SK-N-SH (cell line): ENCODE measurements around the gene XCR1. TPM values are rescaled to one million over a fixed set of nuclear protein-coding genes. Genes with fewer than 3 reads are reported as not detected.

Source experiments
- CTCF ChIA-PET: fragments of 300-600, 350-600 bp; formaldehyde crosslinking; extraction: SDS; loops from one replicate; lab custom pipeline; 2021; lab: Yijun Ruan, JAX
- POLR2A ChIA-PET: fragments of 350-600 bp; sonication (Branson Sonifier 250); formaldehyde crosslinking; extraction: SDS; loops from one replicate; lab custom pipeline; 2020; ENCODE audit warnings: antibody characterized with exemption, inconsistent platforms; lab: Yijun Ruan, JAX
- DNase-seq: peaks from one replicate; pipeline ENCODE4 v3.0.0; 2012
- H2AFZ ChIP-seq: fragments of 200-600 bp; sonication (generic); 2 replicates; pipeline ENCODE4 v1.8.1; 2016; ENCODE audit warnings: antibody characterized with exemption, mild to moderate bottlenecking, low read depth
- H3F3A ChIP-seq: fragments of 200-600 bp; sonication (generic); replicated peaks from 2 replicates; pipeline ENCODE3; 2016; ENCODE audit warnings: antibody characterized with exemption, mild to moderate bottlenecking; ENCODE audit not compliant: insufficient read depth
- H3K27ac ChIP-seq, 2 experiments: fragments of 200-500 bp in 1 of 2; fragments of 200-600 bp in 1 of 2; sonication (Bioruptor generic) in 1 of 2; sonication (generic), shearing (Covaris generic) in 1 of 2; 2 replicates each; pipeline versions ENCODE4 v1.5.1 to v1.6.1; 2014 to 2016; ENCODE audit warnings: low read depth in 2 of 2, inconsistent platforms in 1 of 2, low read length in 1 of 2, mild to moderate bottlenecking in 1 of 2, mixed read lengths in 1 of 2
- H3K27me3 ChIP-seq: fragments of 200-600 bp; sonication (generic), shearing (Covaris generic); 2 replicates; pipeline ENCODE4 v1.6.1; 2016; ENCODE audit warnings: mixed run types; ENCODE audit not compliant: insufficient read depth
- H3K36me3 ChIP-seq, 2 experiments: fragments of 200-500 bp in 1 of 2; fragments of 200-600 bp in 1 of 2; sonication (Bioruptor generic) in 1 of 2; sonication (generic) in 1 of 2; replicated peaks in 1 of 2; 2 replicates each; pipeline versions ENCODE3 to v1.5.1; 2014 to 2016; ENCODE audit warnings: low read length in 1 of 2, mild to moderate bottlenecking in 1 of 2; ENCODE audit not compliant: insufficient read depth in 2 of 2, control insufficient read depth in 1 of 2
- H3K4me1 ChIP-seq, 2 experiments: fragments of 200-500 bp in 1 of 2; fragments of 200-600 bp in 1 of 2; sonication (Bioruptor generic) in 1 of 2; sonication (generic), shearing (Covaris generic) in 1 of 2; 2 replicates each; pipeline versions ENCODE4 v1.5.1 to v1.6.1; 2014 to 2016; ENCODE audit warnings: low read depth in 1 of 2, low read length in 1 of 2, mixed run types in 1 of 2; ENCODE audit not compliant: insufficient read depth in 2 of 2, control insufficient read depth in 1 of 2
- H3K4me2 ChIP-seq: fragments of 200-600 bp; sonication (generic), shearing (Covaris generic); 2 replicates; pipeline ENCODE4 v1.6.1; 2017; ENCODE audit warnings: mixed run types
- H3K4me3 ChIP-seq, 2 experiments: fragments of 200-500 bp in 1 of 2; fragments of 200-600 bp in 1 of 2; sonication (Bioruptor generic) in 1 of 2; sonication (generic), shearing (Covaris generic) in 1 of 2; 2 replicates each; pipeline versions ENCODE4 v1.5.1 to v1.8.1; 2014 to 2016; ENCODE audit warnings: low read depth in 2 of 2, inconsistent platforms in 1 of 2, low read length in 1 of 2, mild to moderate bottlenecking in 1 of 2, mixed read lengths in 1 of 2, moderate library complexity in 1 of 2
- H3K79me2 ChIP-seq: fragments of 200-600 bp; sonication (generic); 2 replicates; pipeline ENCODE4 v1.8.1; 2017; ENCODE audit warnings: mild to moderate bottlenecking; ENCODE audit not compliant: insufficient read depth
- H3K9ac ChIP-seq: fragments of 200-600 bp; sonication (generic); 2 replicates; pipeline ENCODE4 v1.6.1; 2017; ENCODE audit warnings: mixed run types
- H3K9me2 ChIP-seq: fragments of 200-600 bp; sonication (generic); 2 replicates; pipeline ENCODE4 v1.6.1; 2017; ENCODE audit warnings: mixed run types
- H3K9me3 ChIP-seq: fragments of 200-600 bp; sonication (generic); 2 replicates; pipeline ENCODE4 v1.6.1; 2017; ENCODE audit warnings: mixed run types, mild to moderate bottlenecking, moderate library complexity
- H4K20me1 ChIP-seq: fragments of 200-600 bp; sonication (generic); 2 replicates; pipeline ENCODE4 v1.6.1; 2017; ENCODE audit warnings: mild to moderate bottlenecking, mixed run types; ENCODE audit not compliant: insufficient read depth
- EZH2phosphoT487 ChIP-seq: fragments of 200-600 bp; sonication (generic); IDR thresholded peaks from 2 replicates; pipeline ENCODE4 v1.6.1; 2017; ENCODE audit warnings: low read depth, mixed run types, mild to moderate bottlenecking, antibody characterized with exemption, moderate library complexity, borderline replicate concordance
- FOSL2 ChIP-seq: IDR thresholded peaks from 2 replicates; pipeline ENCODE4 v1.4.0; 2012; ENCODE audit warnings: low read depth, mild to moderate bottlenecking, moderate library complexity, borderline replicate concordance
- FOXM1 ChIP-seq: IDR thresholded peaks from 2 replicates; pipeline ENCODE4 v1.4.0; 2012; ENCODE audit warnings: low read depth, mild to moderate bottlenecking
- GABPA ChIP-seq: IDR thresholded peaks from 2 replicates; pipeline ENCODE4 v1.4.0; 2012; ENCODE audit warnings: low read depth, mild to moderate bottlenecking
- JUND ChIP-seq: IDR thresholded peaks from 2 replicates; pipeline ENCODE4 v1.4.0; 2012
- MEF2A ChIP-seq: IDR thresholded peaks from 2 replicates; pipeline ENCODE4 v1.4.0; 2012; ENCODE audit warnings: low read depth, borderline replicate concordance
- MXI1 ChIP-seq: IDR thresholded peaks from 2 replicates; pipeline ENCODE4 v1.6.1; 2012; ENCODE audit warnings: mild to moderate bottlenecking, low read depth, low read length, improper control_type of control experiment
- NFIC ChIP-seq: IDR thresholded peaks from 2 replicates; pipeline ENCODE4 v1.4.0; 2012; ENCODE audit warnings: borderline replicate concordance
- NRF1 ChIP-seq: IDR thresholded peaks from 2 replicates; pipeline ENCODE4 v1.6.1; 2012; ENCODE audit warnings: low read depth, mild to moderate bottlenecking, low read length
- RCOR1 ChIP-seq: fragments of 150-350 bp; IDR thresholded peaks from 2 replicates; pipeline ENCODE4 v1.6.1; 2017; ENCODE audit warnings: antibody characterized with exemption, low read length
- SIN3A ChIP-seq: IDR thresholded peaks from 2 replicates; pipeline ENCODE4 v1.6.1; 2012; ENCODE audit warnings: low read depth, mild to moderate bottlenecking, low read length, moderate library complexity, borderline replicate concordance
- SMC3 ChIP-seq: IDR thresholded peaks from 2 replicates; pipeline ENCODE4 v1.6.1; 2012; ENCODE audit warnings: low read depth, low read length, improper control_type of control experiment
- YY1 ChIP-seq: IDR thresholded peaks from 2 replicates; pipeline ENCODE4 v1.4.0; 2012; ENCODE audit warnings: low read depth, mild to moderate bottlenecking
- WGBS: methylation state at CpG from one replicate; pipeline ENCODE4 v1.1.6; 2017; ENCODE audit warnings: low lambda C conversion rate; 5-methylcytosine and 5-hydroxymethylcytosine counted together
- polyA plus RNA-seq, 3 experiments: library from polyadenylated mRNA; depleted of rRNA; stranded (reverse); fragments of >200 nt; gene quantifications; 2 replicates each; pipeline ENCODE4 v1.2.3, GENCODE V29; 2012
- TF ChIP-seq, protein P1 (sequence below): IDR thresholded peaks from 2 replicates; pipeline ENCODE4 v1.4.0; 2012; ENCODE audit warnings: low read depth
- TF ChIP-seq, protein P2 (sequence below): IDR thresholded peaks from 2 replicates; pipeline ENCODE4 v1.4.0; 2012; ENCODE audit warnings: low read depth, borderline replicate concordance
- TF ChIP-seq, protein P3 (sequence below): IDR thresholded peaks from 2 replicates; pipeline ENCODE4; 2012
- TF ChIP-seq, protein P4 (sequence below): IDR thresholded peaks from 2 replicates; pipeline ENCODE4 v1.6.1; 2012; ENCODE audit warnings: mild to moderate bottlenecking, low read depth, low read length, moderate library complexity

The XCR1 gene
- polyA plus RNA-seq, 1 of the 3 experiments (the other 2 are of a cell fraction): not detected

DNA sequence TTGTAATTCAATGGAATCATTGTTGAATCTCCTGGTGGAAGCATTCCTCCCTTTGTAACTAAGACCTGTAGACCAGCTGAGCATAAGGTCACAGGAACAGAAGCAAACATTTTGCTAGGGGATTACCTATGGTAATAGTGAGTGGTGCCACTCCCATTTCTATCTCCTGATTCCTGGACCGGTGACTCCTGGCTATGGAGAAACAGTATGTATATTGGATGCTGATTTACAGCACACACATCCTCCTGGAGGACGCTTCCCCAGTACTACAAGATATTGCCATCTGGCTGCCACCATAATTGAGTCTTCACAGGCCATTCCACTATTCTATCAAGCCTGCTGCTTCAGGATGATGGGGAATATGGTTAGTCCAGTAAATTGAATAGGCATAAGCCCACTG, 33.3 kb upstream of the XCR1 start:
- H3K27ac ChIP-seq: no peak overlapping the region

DNA sequence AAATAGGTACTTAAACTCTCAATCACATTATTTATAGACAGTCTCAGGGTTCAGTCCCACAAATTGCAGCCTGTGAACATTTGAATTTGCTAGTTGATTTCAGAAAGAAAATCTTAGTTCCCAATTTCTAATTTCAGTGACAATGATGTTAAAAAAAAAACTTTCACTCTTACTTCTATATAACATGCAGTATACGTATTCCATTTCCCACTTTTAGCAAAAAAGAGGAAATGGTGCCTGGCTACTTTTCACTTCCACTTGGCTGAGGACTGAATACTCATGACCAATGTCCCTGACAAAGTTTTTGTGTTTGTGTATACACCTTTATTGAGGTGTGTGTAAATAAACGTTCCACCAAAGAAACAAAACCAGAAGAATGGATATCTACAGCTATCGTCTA, 32.1 kb upstream of the XCR1 start:
- 36% methylated on average over 3 of the region's 3 CpGs for WGBS
- no peak for TF ChIP-seq GABPA
- Histone ChIP-seq H3K27ac (no peak overlapping the region), H3K9me2 (no peaks in the 10 kb centered on the region), H3K4me1 (no peaks in the 10 kb centered on the region), H3K79me2 (no peaks in the 10 kb centered on the region), H3K27me3 (peaks cover 33% of the 10 kb centered on the region; the same call in 1 of the 2 replicates), H3K4me2 (no peak overlapping the region), H3K9me3 (no peaks in the 10 kb centered on the region), H3K9ac (no peak overlapping the region), H3F3A (no peaks in the 10 kb centered on the region), H3K36me3 (no peaks in the 10 kb centered on the region), H4K20me1 (no peaks in the 10 kb centered on the region), H3K4me3 (no peak overlapping the region), H2AFZ (no peak overlapping the region)
- CTCF ChIA-PET: interaction anchor here (0.9 to 3.0 kb wide), 2 partner anchors 19 to 121 kb away, joined by 3 to 21 read pairs; no protein-coding TSS in a partner anchor
- POLR2A ChIA-PET: no interaction called here
- no peak for DNase-seq

More for the DNA sequence above, 33.3 kb upstream of the XCR1 start:
- Histone ChIP-seq H3F3A (no peaks in the 10 kb centered on the region), H3K9me2 (no peaks in the 10 kb centered on the region), H3K36me3 (no peaks in the 10 kb centered on the region), H3K27me3 (peaks cover 33% of the 10 kb centered on the region; the same call in 1 of the 2 replicates), H2AFZ (no peak overlapping the region), H3K79me2 (no peaks in the 10 kb centered on the region), H3K9ac (no peak overlapping the region), H3K9me3 (no peaks in the 10 kb centered on the region), H3K4me3 (no peak overlapping the region), H3K4me2 (no peak overlapping the region), H4K20me1 (no peaks in the 10 kb centered on the region), H3K4me1 (peaks cover 0 to 4% of the 10 kb centered on the region in 2 experiments; a peak in 1 of 4 replicates)
- no peak for DNase-seq
- ChIA-PET CTCF (interaction anchor here (0.9 to 3.0 kb wide), 2 partner anchors 18 to 122 kb away, joined by 3 to 21 read pairs; no protein-coding TSS in a partner anchor), POLR2A (no interaction called here)
- WGBS: 0% methylated on average over 2 of the region's 2 CpGs
- TF ChIP-seq YY1 (no peak), NRF1 (no peak), NFIC (no peak), SIN3A (no peak), JUND (no peak)
- TF ChIP-seq, all 33 proteins: peak for 0

DNA sequence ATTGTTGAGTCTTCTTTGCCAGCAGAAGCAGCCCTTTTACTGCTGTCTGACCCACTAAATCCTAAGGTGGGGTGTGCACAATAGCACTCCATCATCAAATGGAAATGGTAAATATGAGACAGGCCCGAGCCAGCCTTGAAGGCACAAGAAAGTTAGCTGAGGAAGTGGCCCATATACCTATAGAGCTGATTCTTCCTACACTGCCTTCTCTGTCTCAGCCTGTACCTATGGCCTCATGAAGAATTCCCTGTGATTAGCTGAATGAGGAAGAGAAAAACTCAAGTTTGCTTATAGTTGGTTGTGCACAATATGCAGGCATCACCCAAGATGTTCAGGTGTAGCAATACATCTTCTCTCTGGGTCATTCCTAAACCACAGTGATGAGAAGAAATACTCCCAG, 31.7 kb upstream of the XCR1 start:
- CTCF ChIA-PET: interaction anchor here (3.0 kb wide), 1 partner anchor 20 kb away, joined by 21 read pairs; no protein-coding TSS in a partner anchor
- 0% methylated on average over 1 of the region's 1 CpG for WGBS
- no peaks in the 10 kb centered on the region for H3K9me2 ChIP-seq
- TF ChIP-seq, protein P1, sequence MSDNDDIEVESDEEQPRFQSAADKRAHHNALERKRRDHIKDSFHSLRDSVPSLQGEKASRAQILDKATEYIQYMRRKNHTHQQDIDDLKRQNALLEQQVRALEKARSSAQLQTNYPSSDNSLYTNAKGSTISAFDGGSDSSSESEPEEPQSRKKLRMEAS: no peak
- TF ChIP-seq RCOR1 (no peak), JUND (no peak), FOSL2 (no peak), GABPA (no peak), YY1 (no peak), FOXM1 (no peak), NFIC (no peak), SMC3 (no peak), MEF2A (no peak), EZH2phosphoT487 (no peak), MXI1 (no peak)
- TF ChIP-seq, protein P2, sequence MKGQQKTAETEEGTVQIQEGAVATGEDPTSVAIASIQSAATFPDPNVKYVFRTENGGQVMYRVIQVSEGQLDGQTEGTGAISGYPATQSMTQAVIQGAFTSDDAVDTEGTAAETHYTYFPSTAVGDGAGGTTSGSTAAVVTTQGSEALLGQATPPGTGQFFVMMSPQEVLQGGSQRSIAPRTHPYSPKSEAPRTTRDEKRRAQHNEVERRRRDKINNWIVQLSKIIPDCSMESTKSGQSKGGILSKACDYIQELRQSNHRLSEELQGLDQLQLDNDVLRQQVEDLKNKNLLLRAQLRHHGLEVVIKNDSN: no peak
- TF ChIP-seq, protein P3, sequence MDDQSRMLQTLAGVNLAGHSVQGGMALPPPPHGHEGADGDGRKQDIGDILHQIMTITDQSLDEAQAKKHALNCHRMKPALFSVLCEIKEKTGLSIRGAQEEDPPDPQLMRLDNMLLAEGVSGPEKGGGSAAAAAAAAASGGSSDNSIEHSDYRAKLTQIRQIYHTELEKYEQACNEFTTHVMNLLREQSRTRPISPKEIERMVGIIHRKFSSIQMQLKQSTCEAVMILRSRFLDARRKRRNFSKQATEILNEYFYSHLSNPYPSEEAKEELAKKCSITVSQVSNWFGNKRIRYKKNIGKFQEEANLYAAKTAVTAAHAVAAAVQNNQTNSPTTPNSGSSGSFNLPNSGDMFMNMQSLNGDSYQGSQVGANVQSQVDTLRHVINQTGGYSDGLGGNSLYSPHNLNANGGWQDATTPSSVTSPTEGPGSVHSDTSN: no peak
- TF ChIP-seq, protein P4, sequence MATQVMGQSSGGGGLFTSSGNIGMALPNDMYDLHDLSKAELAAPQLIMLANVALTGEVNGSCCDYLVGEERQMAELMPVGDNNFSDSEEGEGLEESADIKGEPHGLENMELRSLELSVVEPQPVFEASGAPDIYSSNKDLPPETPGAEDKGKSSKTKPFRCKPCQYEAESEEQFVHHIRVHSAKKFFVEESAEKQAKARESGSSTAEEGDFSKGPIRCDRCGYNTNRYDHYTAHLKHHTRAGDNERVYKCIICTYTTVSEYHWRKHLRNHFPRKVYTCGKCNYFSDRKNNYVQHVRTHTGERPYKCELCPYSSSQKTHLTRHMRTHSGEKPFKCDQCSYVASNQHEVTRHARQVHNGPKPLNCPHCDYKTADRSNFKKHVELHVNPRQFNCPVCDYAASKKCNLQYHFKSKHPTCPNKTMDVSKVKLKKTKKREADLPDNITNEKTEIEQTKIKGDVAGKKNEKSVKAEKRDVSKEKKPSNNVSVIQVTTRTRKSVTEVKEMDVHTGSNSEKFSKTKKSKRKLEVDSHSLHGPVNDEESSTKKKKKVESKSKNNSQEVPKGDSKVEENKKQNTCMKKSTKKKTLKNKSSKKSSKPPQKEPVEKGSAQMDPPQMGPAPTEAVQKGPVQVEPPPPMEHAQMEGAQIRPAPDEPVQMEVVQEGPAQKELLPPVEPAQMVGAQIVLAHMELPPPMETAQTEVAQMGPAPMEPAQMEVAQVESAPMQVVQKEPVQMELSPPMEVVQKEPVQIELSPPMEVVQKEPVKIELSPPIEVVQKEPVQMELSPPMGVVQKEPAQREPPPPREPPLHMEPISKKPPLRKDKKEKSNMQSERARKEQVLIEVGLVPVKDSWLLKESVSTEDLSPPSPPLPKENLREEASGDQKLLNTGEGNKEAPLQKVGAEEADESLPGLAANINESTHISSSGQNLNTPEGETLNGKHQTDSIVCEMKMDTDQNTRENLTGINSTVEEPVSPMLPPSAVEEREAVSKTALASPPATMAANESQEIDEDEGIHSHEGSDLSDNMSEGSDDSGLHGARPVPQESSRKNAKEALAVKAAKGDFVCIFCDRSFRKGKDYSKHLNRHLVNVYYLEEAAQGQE: no peak

More for the DNA sequence above, 31.7 kb upstream of the XCR1 start:
- Histone ChIP-seq H3K9me3 (no peaks in the 10 kb centered on the region), H4K20me1 (no peaks in the 10 kb centered on the region), H3K36me3 (no peaks in the 10 kb centered on the region), H3K27me3 (peaks cover 30% of the 10 kb centered on the region; the same call in 1 of the 2 replicates), H3K4me2 (no peak overlapping the region), H3K27ac (no peak overlapping the region), H3K4me3 (no peak overlapping the region), H2AFZ (no peak overlapping the region), H3K79me2 (no peaks in the 10 kb centered on the region), H3K4me1 (no peaks in the 10 kb centered on the region), H3F3A (no peaks in the 10 kb centered on the region), H3K9ac (no peak overlapping the region)
- POLR2A ChIA-PET: no interaction called here
- DNase-seq: no peak
